Keratinocyte (primary cell): ENCODE measurements around the gene TP73. TPM values are rescaled to one million over a fixed set of nuclear protein-coding genes. Genes with fewer than 3 reads are reported as not detected.

Experiments
- DNase-seq: peaks from one replicate; pipeline ENCODE4 v3.0.0-alpha.2; 2011; ENCODE audit warnings: low read depth, missing footprints, low spot score
- FAIRE-seq: peaks from 2 replicates; lab custom pipeline; 2011; peaks lifted over from hg19 to GRCh38; lab: Jason Lieb, UNC
- H2AFZ ChIP-seq: 2 replicates; pipeline ENCODE4 v1.6.0; 2012; ENCODE audit warnings: low read length, control low read depth, inconsistent platforms; ENCODE audit not compliant: control insufficient read depth
- H3K27ac ChIP-seq: 2 replicates; pipeline ENCODE4 v1.5.1; 2011; ENCODE audit warnings: low read length; ENCODE audit not compliant: control insufficient read depth, insufficient read depth
- H3K27me3 ChIP-seq: 3 replicates; pipeline ENCODE4 v1.6.0; 2011; ENCODE audit warnings: low read length; ENCODE audit not compliant: control insufficient read depth, insufficient read depth; ENCODE audit errors: extremely low read depth
- H3K36me3 ChIP-seq, 2 experiments: 2 replicates in 1 of 2; 3 replicates in 1 of 2; pipeline ENCODE4 v1.5.1; 2011; ENCODE audit warnings: low read length in 2 of 2, mild to moderate bottlenecking in 1 of 2; ENCODE audit not compliant: control insufficient read depth in 2 of 2, insufficient read depth in 2 of 2; ENCODE audit errors: extremely low read depth in 1 of 2
- H3K4me1 ChIP-seq: 3 replicates; pipeline ENCODE4 v1.5.1; 2011; ENCODE audit warnings: low read length; ENCODE audit not compliant: control insufficient read depth, insufficient read depth; ENCODE audit errors: extremely low read depth
- H3K4me2 ChIP-seq: 3 replicates; pipeline ENCODE4 v1.6.0; 2011; ENCODE audit warnings: low read depth, low read length; ENCODE audit not compliant: control insufficient read depth, insufficient read depth; ENCODE audit errors: extremely low read depth
- H3K4me3 ChIP-seq, 3 experiments: fragments of 200-600 bp in 1 of 3; sonication (generic) in 1 of 3; 2 replicates in 2 of 3; 3 replicates in 1 of 3; pipeline ENCODE4 v1.5.1; 2011 to 2016; ENCODE audit warnings: low read length in 3 of 3, mild to moderate bottlenecking in 3 of 3, control low read depth in 2 of 3, inconsistent platforms in 1 of 3, low read depth in 1 of 3, mixed read lengths in 1 of 3, mixed run types in 1 of 3, moderate library complexity in 1 of 3; ENCODE audit not compliant: control insufficient read depth in 2 of 3, insufficient read depth in 2 of 3; ENCODE audit errors: extremely low read depth in 1 of 3
- H3K79me2 ChIP-seq: 2 replicates; pipeline ENCODE4 v1.6.0; 2012; ENCODE audit warnings: low read length; ENCODE audit not compliant: control insufficient read depth, insufficient read depth
- H3K9ac ChIP-seq: 3 replicates; pipeline ENCODE4 v1.6.0; 2011; ENCODE audit warnings: low read length; ENCODE audit not compliant: control insufficient read depth, insufficient read depth; ENCODE audit errors: extremely low read depth
- H3K9me1 ChIP-seq: 3 replicates; pipeline ENCODE4 v1.6.0; 2011; ENCODE audit warnings: low read length; ENCODE audit not compliant: control insufficient read depth, insufficient read depth; ENCODE audit errors: extremely low read depth
- H3K9me3 ChIP-seq: 2 replicates; pipeline ENCODE4 v1.5.1; 2012; ENCODE audit warnings: low read depth, low read length; ENCODE audit not compliant: control insufficient read depth
- H4K20me1 ChIP-seq: 3 replicates; pipeline ENCODE4 v1.6.0; 2011; ENCODE audit warnings: low read length; ENCODE audit not compliant: control insufficient read depth, insufficient read depth; ENCODE audit errors: extremely low read depth
- CTCF ChIP-seq, 3 experiments: IDR thresholded peaks in 1 of 3; conservative IDR thresholded peaks in 1 of 3; optimal IDR thresholded peaks in 1 of 3; 2 replicates in 2 of 3; 3 replicates in 1 of 3; pipeline versions ENCODE3 to v1.5.1; 2011; ENCODE audit warnings: low read length in 3 of 3, mild to moderate bottlenecking in 3 of 3, moderate library complexity in 2 of 3, control low read depth in 1 of 3, inconsistent platforms in 1 of 3; ENCODE audit not compliant: insufficient read depth in 2 of 3; ENCODE audit errors: extremely low read depth in 1 of 3
- EZH2 ChIP-seq: IDR thresholded peaks from one replicate; pipeline ENCODE4 v1.6.1; 2012; ENCODE audit warnings: inconsistent platforms, mild to moderate bottlenecking, low read length, moderate library complexity
- dilution Hi-C: fragments of 300-500 bp; cut with MboI; formaldehyde crosslinking; loops from one replicate; pipeline ENCODE4 v1.7.0; 2020; ENCODE audit warnings: low sequenced_read_pairs; ENCODE audit not compliant: extremely low pct_ligation_motif_present
- polyA plus RNA-seq, 5 experiments: library from polyadenylated mRNA; depleted of rRNA in 3 of 5; stranded (reverse) in 3 of 5; stranded (forward) in 1 of 5; unstranded in 1 of 5; fragments of >200 nt; gene quantifications; 1 replicate in 1 of 5; 2 replicates in 3 of 5; 3 replicates in 1 of 5; pipeline versions ENCODE4 v1.2.1 to v1.2.3, GENCODE V29; 2011 to 2012; ENCODE audit warnings: missing spikeins in 2 of 5, low read depth in 1 of 5, low replicate concordance in 1 of 5

Gene TP73
- polyA plus RNA-seq, 1 donor (not counting 4 experiments of a cell fraction or from before 2014, with no cell fraction given) = 0.14 TPM

GRCh38 chr1:3774946-3775489, 122.7 kb downstream of the TP73 start:
- H3K9me3 ChIP-seq = no peaks in the 10 kb centered on the region
- no peak overlapping the region for H3K4me2 ChIP-seq
- no peaks in the 10 kb centered on the region for H3K79me2 ChIP-seq
- no peak overlapping the region for H3K27ac ChIP-seq
- peaks cover 5% of the 10 kb centered on the region for H3K4me1 ChIP-seq
- H3K4me3 ChIP-seq = no peak overlapping the region
- H3K9ac ChIP-seq = no peak overlapping the region
- peaks cover 4 to 6% of the 10 kb centered on the region in 2 experiments for H3K36me3 ChIP-seq
- FAIRE-seq (no peak), DNase-seq (no peak)
- H4K20me1 ChIP-seq = no peaks in the 10 kb centered on the region
- no peak overlapping the region for H2AFZ ChIP-seq
- no peaks in the 10 kb centered on the region for H3K9me1 ChIP-seq
- no peaks in the 10 kb centered on the region for H3K27me3 ChIP-seq
- dilution Hi-C loops = no loop called here
- TF ChIP-seq CTCF (optimal IDR thresholded peaks at IDR 0.05 in 1 of 3, IDR thresholded peaks at IDR 0.05 in 1 of 3, conservative IDR thresholded peaks at IDR 0.05 in 1 of 3; ENCODE audit: extremely low read depth in 1 of 3, insufficient read depth in 2 of 3, low read length in 3 of 3) (no peak), EZH2 (no peak)

- H2AFZ ChIP-seq = no peak overlapping the region
- FAIRE-seq (peak; percentile 60), DNase-seq (peak; percentile 64)
- H3K9me1 ChIP-seq = no peaks in the 10 kb centered on the region
- peaks cover 6 to 7% of the 10 kb centered on the region in 2 experiments for H3K36me3 ChIP-seq
- no peaks in the 10 kb centered on the region for H3K9me3 ChIP-seq
- H3K9ac ChIP-seq = no peak overlapping the region
- dilution Hi-C loops = no loop called here
- H3K79me2 ChIP-seq = no peaks in the 10 kb centered on the region
- H3K4me2 ChIP-seq = no peak overlapping the region
- H4K20me1 ChIP-seq = no peaks in the 10 kb centered on the region
- no peaks in the 10 kb centered on the region for H3K27me3 ChIP-seq
- H3K4me1 ChIP-seq = peaks cover 5% of the 10 kb centered on the region
- H3K4me3 ChIP-seq = no peak overlapping the region
- TF ChIP-seq EZH2 (no peak), CTCF (optimal IDR thresholded peaks at IDR 0.05 in 1 of 3, IDR thresholded peaks at IDR 0.05 in 1 of 3, conservative IDR thresholded peaks at IDR 0.05 in 1 of 3; ENCODE audit: extremely low read depth in 1 of 3, insufficient read depth in 2 of 3, low read length in 3 of 3) (peak; percentile 60 to 91 (median 78))
- no peak overlapping the region for H3K27ac ChIP-seq
Observed at GRCh38 chr1:3775490-3776230, 123.3 kb downstream of the TP73 start.
